HUES64 (cell line): ENCODE results near the gene SLC2A9.
"Not testable (repeated sequence)": the region's sequence is repeated elsewhere in the genome, so short reads cannot be mapped to it uniquely, and the experiment has no call there.

Source experiments
- H3K27ac ChIP-seq: 2 replicates; pipeline ENCODE4 v1.7.0; 2013; ENCODE audit warnings: low read depth, low read length, inconsistent platforms
- H3K27me3 ChIP-seq: 2 replicates; pipeline ENCODE4 v1.6.1; 2013; ENCODE audit warnings: mild to moderate bottlenecking, low read length; ENCODE audit not compliant: insufficient read depth
- H3K36me3 ChIP-seq: 2 replicates; pipeline ENCODE4 v1.6.1; 2013; ENCODE audit warnings: mild to moderate bottlenecking, low read length; ENCODE audit not compliant: insufficient read depth
- H3K4me1 ChIP-seq: 2 replicates; pipeline ENCODE4 v1.6.1; 2013; ENCODE audit warnings: mild to moderate bottlenecking, low read length, moderate library complexity; ENCODE audit not compliant: insufficient read depth
- H3K4me3 ChIP-seq: 2 replicates; pipeline ENCODE4 v1.5.1; 2013; ENCODE audit warnings: mild to moderate bottlenecking, low read length, moderate library complexity
- H3K9ac ChIP-seq: 2 replicates; pipeline ENCODE4 v1.6.1; 2013; ENCODE audit warnings: mild to moderate bottlenecking, low read depth, low read length
- H3K9me3 ChIP-seq: 2 replicates; pipeline ENCODE4 v1.6.1; 2013; ENCODE audit warnings: low read depth, low read length; ENCODE audit not compliant: insufficient read depth
- WGBS: fragments of 150-250, 120-280 bp; methylation state at CpG from one replicate; pipeline ENCODE4 v1.1.7; 2013; ENCODE audit warnings: missing lambda C conversion rate; 5-methylcytosine and 5-hydroxymethylcytosine counted together

The SLC2A9 gene

GRCh38 chr4:9921326-9921725 is 100.0 kb downstream of the SLC2A9 start:
- H3K36me3 ChIP-seq, result no peaks in the 10 kb centered on the region
- WGBS, result 37% methylated on average over 6 of the region's 6 CpGs
- H3K4me1 ChIP-seq, result peaks cover 11% of the 10 kb centered on the region
- H3K27me3 ChIP-seq, result no peaks in the 10 kb centered on the region
- H3K9ac ChIP-seq, result no peak overlapping the region
- no peaks in the 10 kb centered on the region for H3K9me3 ChIP-seq
- H3K4me3 ChIP-seq, result no peak overlapping the region
- no peak overlapping the region for H3K27ac ChIP-seq

GRCh38 chr4:9920029-9920428 is 101.3 kb downstream of the SLC2A9 start:
- no peaks in the 10 kb centered on the region for H3K9me3 ChIP-seq
- H3K36me3 ChIP-seq, result no peaks in the 10 kb centered on the region
- H3K9ac ChIP-seq, result no peak overlapping the region
- no peak overlapping the region for H3K4me3 ChIP-seq
- no peaks in the 10 kb centered on the region for H3K27me3 ChIP-seq
- WGBS, result 91% methylated on average over 2 of the region's 2 CpGs
- no peak overlapping the region for H3K27ac ChIP-seq
- peaks cover 11% of the 10 kb centered on the region for H3K4me1 ChIP-seq

- Histone ChIP-seq H3K27ac (no peak overlapping the region), H3K36me3 (no peaks in the 10 kb centered on the region), H3K4me3 (no peak overlapping the region), H3K9me3 (no peaks in the 10 kb centered on the region), H3K27me3 (no peaks in the 10 kb centered on the region), H3K4me1 (peaks cover 11% of the 10 kb centered on the region), H3K9ac (no peak overlapping the region)
- 84% methylated on average over 6 of the region's 6 CpGs for WGBS
These were observed 102.2 kb downstream of the SLC2A9 start for GRCh38 chr4:9919047-9919446.

- H3K27ac ChIP-seq, result no peak overlapping the region
- WGBS, result 89% methylated on average over 4 of the region's 4 CpGs
- peaks cover 11% of the 10 kb centered on the region for H3K4me1 ChIP-seq
- H3K9me3 ChIP-seq, result no peaks in the 10 kb centered on the region
- H3K9ac ChIP-seq, result no peak overlapping the region
- H3K4me3 ChIP-seq, result no peak overlapping the region
- H3K27me3 ChIP-seq, result no peaks in the 10 kb centered on the region
- H3K36me3 ChIP-seq, result no peaks in the 10 kb centered on the region
These were observed 102.8 kb downstream of the SLC2A9 start for GRCh38 chr4:9918484-9918883.

- no peaks in the 10 kb centered on the region for H3K36me3 ChIP-seq
- no peak overlapping the region for H3K9ac ChIP-seq
- 100% methylated on average over 3 of the region's 3 CpGs for WGBS
- no peaks in the 10 kb centered on the region for H3K9me3 ChIP-seq
- peaks cover 11% of the 10 kb centered on the region for H3K4me1 ChIP-seq
- H3K4me3 ChIP-seq, result no peak overlapping the region
- no peaks in the 10 kb centered on the region for H3K27me3 ChIP-seq
- no peak overlapping the region for H3K27ac ChIP-seq
These were observed 104.4 kb downstream of the SLC2A9 start for GRCh38 chr4:9916937-9917336.

GRCh38 chr4:9916346-9916745 is 105.0 kb downstream of the SLC2A9 start:
- H3K4me3 ChIP-seq, result no peak overlapping the region
- WGBS, result 79% methylated on average over 1 of the region's 1 CpG
- no peak overlapping the region for H3K9ac ChIP-seq
- H3K36me3 ChIP-seq, result no peaks in the 10 kb centered on the region
- no peaks in the 10 kb centered on the region for H3K9me3 ChIP-seq
- no peaks in the 10 kb centered on the region for H3K27me3 ChIP-seq
- peaks cover 8% of the 10 kb centered on the region for H3K4me1 ChIP-seq
- H3K27ac ChIP-seq, result no peak overlapping the region

- H3K4me3 ChIP-seq, result no peak overlapping the region
- H3K36me3 ChIP-seq, result no peaks in the 10 kb centered on the region
- WGBS, result 77% methylated on average over 3 of the region's 3 CpGs
- H3K27me3 ChIP-seq, result no peaks in the 10 kb centered on the region
- no peaks in the 10 kb centered on the region for H3K4me1 ChIP-seq
- H3K9ac ChIP-seq, result no peak overlapping the region
- H3K27ac ChIP-seq, result no peak overlapping the region
- no peaks in the 10 kb centered on the region for H3K9me3 ChIP-seq
These were observed 107.5 kb downstream of the SLC2A9 start for GRCh38 chr4:9913846-9914245.

- H3K4me1 ChIP-seq, result no peaks in the 10 kb centered on the region
- no peaks in the 10 kb centered on the region for H3K27me3 ChIP-seq
- H3K9me3 ChIP-seq, result no peaks in the 10 kb centered on the region
- H3K4me3 ChIP-seq, result no peak overlapping the region
- H3K27ac ChIP-seq, result no peak overlapping the region
- no peak overlapping the region for H3K9ac ChIP-seq
- WGBS, result 97% methylated on average over 1 of the region's 1 CpG
- H3K36me3 ChIP-seq, result no peaks in the 10 kb centered on the region
These were observed 114.3 kb downstream of the SLC2A9 start for GRCh38 chr4:9906996-9907395.

GRCh38 chr4:9904976-9905587 is 116.2 kb downstream of the SLC2A9 start:
- Histone ChIP-seq H3K9ac (no peak overlapping the region), H3K9me3 (no peaks in the 10 kb centered on the region), H3K27me3 (no peaks in the 10 kb centered on the region), H3K27ac (no peak overlapping the region), H3K4me3 (no peak overlapping the region), H3K36me3 (no peaks in the 10 kb centered on the region), H3K4me1 (no peaks in the 10 kb centered on the region)
- 88% methylated on average over 4 of the region's 4 CpGs for WGBS

GRCh38 chr4:9903317-9903716 is 118.0 kb downstream of the SLC2A9 start:
- H3K4me3 ChIP-seq, result no peak overlapping the region
- no peaks in the 10 kb centered on the region for H3K9me3 ChIP-seq
- H3K36me3 ChIP-seq, result no peaks in the 10 kb centered on the region
- H3K27me3 ChIP-seq, result no peaks in the 10 kb centered on the region
- peaks cover 7% of the 10 kb centered on the region; the same call in 1 of the 2 replicates for H3K4me1 ChIP-seq
- no peak overlapping the region for H3K27ac ChIP-seq
- WGBS, result 94% methylated on average over 3 of the region's 3 CpGs
- H3K9ac ChIP-seq, result no peak overlapping the region

GRCh38 chr4:9901257-9901656 is 120.0 kb downstream of the SLC2A9 start:
- no peak overlapping the region for H3K9ac ChIP-seq
- H3K4me1 ChIP-seq, result peaks cover 7% of the 10 kb centered on the region; the same call in 1 of the 2 replicates
- H3K27ac ChIP-seq, result no peak overlapping the region
- no peaks in the 10 kb centered on the region for H3K36me3 ChIP-seq
- no peaks in the 10 kb centered on the region for H3K27me3 ChIP-seq
- no peaks in the 10 kb centered on the region for H3K9me3 ChIP-seq
- H3K4me3 ChIP-seq, result no peak overlapping the region
- 73% methylated on average over 3 of the region's 3 CpGs for WGBS

GRCh38 chr4:9900633-9901032 is 120.7 kb downstream of the SLC2A9 start:
- not testable (repeated sequence) for H3K9ac ChIP-seq, H3K4me1 ChIP-seq, H3K27me3 ChIP-seq, H3K9me3 ChIP-seq, H3K4me3 ChIP-seq, H3K36me3 ChIP-seq, H3K27ac ChIP-seq
- WGBS, result 75% methylated on average over 4 of the region's 4 CpGs
